ENCODE results near the gene SLC6A3.

Gene SLC6A3

DNA sequence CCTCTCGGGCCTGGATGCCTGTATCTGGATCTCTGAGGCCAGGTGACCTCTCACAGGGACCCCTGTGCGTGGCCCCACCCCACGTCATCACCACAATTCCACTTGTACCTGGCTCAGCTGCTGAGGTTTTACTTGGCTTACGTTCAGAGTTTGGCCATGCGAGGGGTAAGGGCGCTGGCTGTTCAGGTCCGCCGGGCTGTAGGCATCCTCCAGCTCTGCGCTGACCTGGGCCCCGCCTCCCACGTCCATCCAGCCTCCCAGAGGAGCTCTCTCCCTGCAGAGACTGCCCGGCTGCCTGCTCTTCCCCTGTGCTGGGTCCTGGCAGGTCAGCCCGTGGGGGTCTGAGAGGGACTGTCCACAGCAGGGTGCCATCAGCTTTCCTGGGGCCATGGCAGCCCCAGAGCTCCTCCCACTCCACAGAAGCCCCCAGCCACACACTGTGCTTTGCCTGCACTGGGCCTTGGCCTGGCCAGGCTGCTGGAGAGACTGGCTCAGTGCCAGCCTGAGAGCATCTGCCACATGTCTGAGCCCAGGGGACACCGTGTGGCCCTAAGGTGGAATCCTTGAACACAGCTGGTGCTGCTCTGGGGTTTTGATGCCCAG, 43.6 kb downstream of the SLC6A3 start:
- DNase-seq (ENCODE audit: low spot score) = no peak
- H3K4me3 ChIP-seq = no peak overlapping the region
- TF ChIP-seq, protein P1, sequence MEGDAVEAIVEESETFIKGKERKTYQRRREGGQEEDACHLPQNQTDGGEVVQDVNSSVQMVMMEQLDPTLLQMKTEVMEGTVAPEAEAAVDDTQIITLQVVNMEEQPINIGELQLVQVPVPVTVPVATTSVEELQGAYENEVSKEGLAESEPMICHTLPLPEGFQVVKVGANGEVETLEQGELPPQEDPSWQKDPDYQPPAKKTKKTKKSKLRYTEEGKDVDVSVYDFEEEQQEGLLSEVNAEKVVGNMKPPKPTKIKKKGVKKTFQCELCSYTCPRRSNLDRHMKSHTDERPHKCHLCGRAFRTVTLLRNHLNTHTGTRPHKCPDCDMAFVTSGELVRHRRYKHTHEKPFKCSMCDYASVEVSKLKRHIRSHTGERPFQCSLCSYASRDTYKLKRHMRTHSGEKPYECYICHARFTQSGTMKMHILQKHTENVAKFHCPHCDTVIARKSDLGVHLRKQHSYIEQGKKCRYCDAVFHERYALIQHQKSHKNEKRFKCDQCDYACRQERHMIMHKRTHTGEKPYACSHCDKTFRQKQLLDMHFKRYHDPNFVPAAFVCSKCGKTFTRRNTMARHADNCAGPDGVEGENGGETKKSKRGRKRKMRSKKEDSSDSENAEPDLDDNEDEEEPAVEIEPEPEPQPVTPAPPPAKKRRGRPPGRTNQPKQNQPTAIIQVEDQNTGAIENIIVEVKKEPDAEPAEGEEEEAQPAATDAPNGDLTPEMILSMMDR (IDR thresholded peaks at IDR 0.05) = no peak
- no peak overlapping the region for H3K27ac ChIP-seq

DNA sequence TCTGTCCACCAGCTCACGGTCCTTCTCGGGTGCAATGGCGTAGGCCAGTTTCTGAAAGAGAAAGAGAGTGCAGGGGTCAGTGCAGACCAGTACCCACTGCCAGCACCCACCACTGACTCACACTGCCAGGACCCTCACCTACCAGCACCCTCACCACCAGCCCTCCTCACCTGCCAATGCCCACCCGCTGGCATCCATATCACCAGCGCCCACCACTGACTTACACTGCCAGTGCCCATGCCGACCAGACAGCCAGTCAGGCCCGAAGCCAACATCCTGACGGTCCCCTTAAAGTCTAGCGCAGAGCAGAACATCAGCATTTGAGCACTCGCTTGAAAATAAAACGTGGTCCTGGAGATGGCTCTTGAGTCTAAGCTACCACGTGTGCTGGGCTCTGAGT, 44.3 kb downstream of the SLC6A3 start:
- TF ChIP-seq, protein P1 (IDR thresholded peaks at IDR 0.05) = no peak
- Histone ChIP-seq H3K27ac (no peak overlapping the region), H3K4me3 (no peak overlapping the region)
- DNase-seq (ENCODE audit: low spot score) = no peak

DNA sequence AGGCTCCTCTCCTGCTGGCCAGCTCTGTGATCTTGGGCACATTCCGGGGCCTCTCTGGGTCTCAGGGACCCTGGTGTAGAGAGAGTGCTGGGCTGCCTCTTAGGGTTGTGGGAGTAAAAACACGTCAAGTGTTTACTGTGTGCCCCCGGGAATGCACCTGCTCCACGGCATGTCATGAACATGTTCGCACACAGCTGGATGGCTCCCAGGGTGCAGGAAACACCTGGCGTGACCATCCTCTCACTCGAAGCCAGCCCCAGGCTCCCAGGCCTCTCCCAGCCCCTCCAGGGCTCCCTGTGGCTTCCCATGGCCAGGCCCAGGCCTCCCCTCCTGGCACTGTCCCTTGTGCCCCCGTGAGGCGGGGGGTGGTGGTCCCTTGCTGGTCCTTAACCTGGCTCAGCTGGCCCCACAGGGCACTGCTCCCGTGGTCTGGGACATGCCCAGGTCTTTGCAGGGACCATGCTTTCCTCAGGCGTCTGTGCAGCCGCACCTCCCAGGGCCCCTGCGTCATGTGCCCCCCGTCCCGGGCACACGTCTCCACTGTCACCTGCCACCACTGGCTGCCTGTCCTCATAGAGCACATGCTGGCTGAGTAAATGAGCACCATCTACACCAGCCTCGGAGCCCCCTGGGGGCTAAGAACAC, 44.9 kb downstream of the SLC6A3 start:
- Histone ChIP-seq H3K4me3 (no peak overlapping the region), H3K27ac (no peak overlapping the region)
- TF ChIP-seq, protein P1 (IDR thresholded peaks at IDR 0.05) = no peak
- no peak for DNase-seq (ENCODE audit: low spot score)

DNA sequence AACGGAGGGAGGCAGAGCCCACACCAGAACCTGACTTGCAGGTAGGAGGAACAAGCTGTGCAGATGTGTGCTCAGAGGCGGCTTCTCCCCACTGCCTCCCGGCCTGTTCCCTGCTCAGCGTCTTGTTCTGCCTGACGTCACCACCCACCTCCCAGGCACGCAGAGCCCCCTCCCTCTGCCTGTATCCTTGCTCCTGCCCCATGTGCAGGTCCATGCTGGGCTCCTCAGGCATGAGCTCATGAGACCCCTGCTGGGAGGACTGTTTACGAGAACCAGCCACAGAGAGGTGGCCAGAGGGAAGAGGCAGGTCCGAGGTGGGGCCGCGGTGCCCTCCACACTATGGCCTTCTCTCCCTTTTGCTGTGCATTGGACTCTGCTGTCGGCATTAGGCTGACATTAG, 45.5 kb downstream of the SLC6A3 start:
- TF ChIP-seq, protein P1 (IDR thresholded peaks at IDR 0.05) = no peak
- no peak for DNase-seq (ENCODE audit: low spot score)
- Histone ChIP-seq H3K4me3 (no peak overlapping the region), H3K27ac (no peak overlapping the region)

DNA sequence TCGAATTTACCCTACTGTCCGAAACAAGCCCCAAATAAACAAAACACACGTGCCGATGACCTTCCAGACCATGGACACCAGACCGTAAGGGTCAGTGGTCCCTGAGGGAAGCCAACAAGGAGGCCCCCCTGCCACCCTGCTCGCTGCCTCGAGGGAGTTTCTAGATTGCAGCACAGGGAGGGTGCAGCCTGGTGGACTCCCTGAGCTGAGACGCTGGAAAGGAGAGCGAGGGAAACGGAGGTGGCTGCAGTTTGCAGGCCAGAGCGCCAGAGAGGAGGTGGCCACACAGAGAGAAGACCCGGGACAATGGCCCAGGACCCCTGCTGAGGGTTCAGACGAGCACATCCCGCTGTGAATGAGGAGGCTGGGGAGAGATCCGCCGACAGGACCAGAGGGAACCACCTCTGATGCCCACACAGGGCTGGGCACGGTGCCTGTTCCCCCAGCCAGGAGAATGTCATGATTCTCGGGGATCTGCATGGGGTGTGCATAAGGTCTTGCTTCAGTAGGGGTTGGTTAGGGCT, 48.9 kb downstream of the SLC6A3 start:
- Histone ChIP-seq H3K4me3 (no peak overlapping the region), H3K27ac (no peak overlapping the region)
- no peak for DNase-seq (ENCODE audit: low spot score)
- TF ChIP-seq, protein P1 (IDR thresholded peaks at IDR 0.05) = no peak

DNA sequence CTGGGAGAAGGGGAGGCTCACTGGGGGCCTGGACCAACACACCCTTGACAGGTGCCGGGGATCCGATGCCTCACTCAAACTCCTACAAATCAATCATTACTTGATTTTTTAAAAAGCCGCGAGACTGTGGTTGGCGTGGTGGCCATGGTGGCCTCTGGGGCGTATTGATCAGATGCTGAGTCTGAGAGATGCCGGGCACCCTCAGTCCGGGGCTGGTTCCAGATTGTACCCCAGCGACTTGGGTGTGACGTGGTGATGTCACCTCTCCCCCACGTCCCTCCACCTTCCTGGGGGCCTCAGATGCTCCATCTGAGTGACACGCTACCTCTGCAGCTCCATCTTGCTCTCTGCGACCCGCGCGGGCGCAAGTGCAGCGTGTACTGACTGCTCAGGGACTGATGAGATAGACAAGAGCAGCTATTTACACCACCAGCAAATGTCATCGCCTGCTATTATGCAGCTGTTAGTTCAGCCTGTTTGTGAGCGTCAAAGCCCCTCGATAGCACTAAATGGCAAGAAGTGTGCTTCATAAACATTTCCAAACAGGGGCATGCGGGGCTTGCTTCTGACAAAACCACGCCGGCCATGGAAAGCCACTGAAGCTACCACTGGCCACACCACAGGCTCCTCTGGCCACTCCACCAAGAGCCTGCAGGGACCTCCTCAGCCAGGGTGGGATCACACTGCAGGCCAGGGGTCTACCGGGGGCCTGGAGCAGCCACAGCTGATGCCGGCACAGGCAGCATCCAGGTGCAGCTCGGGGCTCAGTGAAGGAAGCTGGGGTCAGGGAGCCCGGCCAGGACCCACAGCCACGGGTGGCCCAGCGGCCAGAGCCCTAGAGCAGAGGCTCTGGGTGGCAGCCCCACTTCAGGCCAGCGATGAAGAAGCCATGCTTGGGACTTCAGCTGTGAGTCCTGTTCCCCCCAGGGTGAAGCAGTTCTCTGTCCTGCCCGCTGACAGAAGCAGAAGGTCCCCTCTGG, 50.1 kb downstream of the SLC6A3 start:
- H3K4me3 ChIP-seq = no peak overlapping the region
- DNase-seq (ENCODE audit: low spot score) = no peak
- TF ChIP-seq, protein P1 (IDR thresholded peaks at IDR 0.05) = no peak
- no peak overlapping the region for H3K27ac ChIP-seq

Data from coronary artery (tissue), 2 donors.